Osteoblast (primary cell): ENCODE measurements around the gene COL6A3. TPM values are rescaled to one million over a fixed set of nuclear protein-coding genes. Genes with fewer than 3 reads are reported as not detected.

ENCODE experiments used
- DNase-seq: peaks from one replicate; pipeline ENCODE4 v3.0.0; 2011; ENCODE audit warnings: low spot score, mixed read lengths; ENCODE audit not compliant: insufficient read length; ENCODE audit errors: missing footprints
- H2AFZ ChIP-seq: 2 replicates; pipeline ENCODE4 v1.6.0; 2011; ENCODE audit warnings: mild to moderate bottlenecking, low read length
- H3K27ac ChIP-seq: 2 replicates; pipeline ENCODE4 v1.5.1; 2011; ENCODE audit warnings: mild to moderate bottlenecking, low read depth, low read length, moderate library complexity
- H3K27me3 ChIP-seq: 2 replicates; pipeline ENCODE4 v1.6.0; 2012; ENCODE audit warnings: mild to moderate bottlenecking, control low read depth, inconsistent platforms, low read length, moderate library complexity; ENCODE audit not compliant: insufficient read depth
- H3K36me3 ChIP-seq: 2 replicates; pipeline ENCODE4 v1.5.1; 2011; ENCODE audit warnings: mild to moderate bottlenecking, low read length, control low read depth, moderate library complexity; ENCODE audit not compliant: insufficient read depth
- H3K4me1 ChIP-seq: 2 replicates; pipeline ENCODE4 v1.5.1; 2011; ENCODE audit warnings: mild to moderate bottlenecking, low read length, control low read depth, moderate library complexity; ENCODE audit not compliant: insufficient read depth
- H3K4me2 ChIP-seq: 2 replicates; pipeline ENCODE4 v1.6.0; 2011; ENCODE audit warnings: mild to moderate bottlenecking, low read length; ENCODE audit not compliant: insufficient read depth
- H3K4me3 ChIP-seq: fragments of 200-600 bp; sonication (generic); 3 replicates; pipeline ENCODE4 v1.5.1; 2012; ENCODE audit warnings: mild to moderate bottlenecking, low read length, inconsistent platforms; ENCODE audit not compliant: insufficient read depth
- H3K79me2 ChIP-seq: 2 replicates; pipeline ENCODE4 v1.6.0; 2012; ENCODE audit warnings: mild to moderate bottlenecking, low read length, control low read depth, inconsistent platforms; ENCODE audit not compliant: insufficient read depth
- H3K9me3 ChIP-seq: 2 replicates; pipeline ENCODE4 v1.5.1; 2011; ENCODE audit warnings: low read depth, low read length, control low read depth
- H4K20me1 ChIP-seq: 2 replicates; pipeline ENCODE4 v1.6.0; 2012; ENCODE audit warnings: mild to moderate bottlenecking, low read length, control low read depth; ENCODE audit not compliant: insufficient read depth
- CTCF ChIP-seq: IDR thresholded peaks from 2 replicates; pipeline ENCODE4 v1.5.1; 2011; ENCODE audit warnings: mild to moderate bottlenecking, low read depth, low read length, moderate library complexity; ENCODE audit errors: extremely low read depth
- total RNA-seq: library from RNA; depleted of rRNA; stranded (reverse); fragments of >200 nt; gene quantifications from 2 replicates; pipeline ENCODE4 v1.2.3, GENCODE V29; 2012

COL6A3 gene
- total RNA-seq, 1 donor, result 4,017 TPM

GRCh38 chr2:237348281-237348865, 65.6 kb downstream of the COL6A3 start:
- Histone ChIP-seq H3K79me2 (peaks cover 53% of the 10 kb centered on the region), H3K4me2 (no peak overlapping the region), H4K20me1 (no peaks in the 10 kb centered on the region), H3K27me3 (no peaks in the 10 kb centered on the region), H3K27ac (peak overlapping the region; percentile 38), H2AFZ (no peak overlapping the region), H3K4me3 (no peak overlapping the region), H3K4me1 (peaks cover 23% of the 10 kb centered on the region), H3K9me3 (no peaks in the 10 kb centered on the region), H3K36me3 (peaks cover 100% of the 10 kb centered on the region)
- DNase-seq, result no peak
- no peak for TF ChIP-seq CTCF

- no peaks in the 10 kb centered on the region for H4K20me1 ChIP-seq
- peaks cover 23% of the 10 kb centered on the region for H3K4me1 ChIP-seq
- H3K27me3 ChIP-seq, result no peaks in the 10 kb centered on the region
- H3K4me3 ChIP-seq, result no peak overlapping the region
- no peak overlapping the region for H3K4me2 ChIP-seq
- no peak for DNase-seq
- H3K36me3 ChIP-seq, result peaks cover 95% of the 10 kb centered on the region
- no peaks in the 10 kb centered on the region for H3K9me3 ChIP-seq
- H3K27ac ChIP-seq, result peak overlapping the region; percentile 49
- H2AFZ ChIP-seq, result no peak overlapping the region
- peaks cover 52% of the 10 kb centered on the region for H3K79me2 ChIP-seq
- TF ChIP-seq CTCF, result no peak
Observed at GRCh38 chr2:237345891-237346640, 67.9 kb downstream of the COL6A3 start.

- TF ChIP-seq CTCF, result no peak
- no peaks in the 10 kb centered on the region for H3K9me3 ChIP-seq
- H3K4me1 ChIP-seq, result peaks cover 23% of the 10 kb centered on the region
- DNase-seq, result no peak
- H2AFZ ChIP-seq, result no peak overlapping the region
- no peaks in the 10 kb centered on the region for H4K20me1 ChIP-seq
- H3K27me3 ChIP-seq, result no peaks in the 10 kb centered on the region
- H3K4me3 ChIP-seq, result no peak overlapping the region
- H3K79me2 ChIP-seq, result peaks cover 56% of the 10 kb centered on the region
- H3K36me3 ChIP-seq, result peaks cover 95% of the 10 kb centered on the region
- peak overlapping the region; percentile 49 for H3K27ac ChIP-seq
- H3K4me2 ChIP-seq, result no peak overlapping the region
Observed at GRCh38 chr2:237345411-237345810, 68.6 kb downstream of the COL6A3 start.

- Histone ChIP-seq H2AFZ (no peak overlapping the region), H3K9me3 (no peaks in the 10 kb centered on the region), H3K36me3 (peaks cover 95% of the 10 kb centered on the region), H3K27me3 (no peaks in the 10 kb centered on the region), H3K4me1 (peaks cover 23% of the 10 kb centered on the region), H3K4me2 (no peak overlapping the region), H4K20me1 (no peaks in the 10 kb centered on the region), H3K27ac (peak overlapping the region; percentile 49), H3K79me2 (peaks cover 56% of the 10 kb centered on the region), H3K4me3 (no peak overlapping the region)
- no peak for DNase-seq
- no peak for TF ChIP-seq CTCF
Observed at GRCh38 chr2:237344942-237345341, 69.0 kb downstream of the COL6A3 start.
